ENCODE measurements around the gene OR6K6.

The OR6K6 gene

GRCh38 chr1:158754420-158754819 is at the start of gene OR6K6:
TSS of gene OR6K6 (plus strand) at chr1:158754720. CDS start at chr1:158754888, 168 bp downstream.
- no peak for DNase-seq (ENCODE audit: low read depth)

- no peak for DNase-seq (ENCODE audit: low read depth)
Measured at GRCh38 chr1:158706096-158706495, 48.4 kb upstream of the OR6K6 start.

- no peak for DNase-seq (ENCODE audit: low read depth)
Measured at GRCh38 chr1:158711098-158711497, 43.4 kb upstream of the OR6K6 start.

GRCh38 chr1:158714754-158715153 is 39.8 kb upstream of the OR6K6 start:
- no peak for DNase-seq (ENCODE audit: low read depth)

GRCh38 chr1:158716335-158716734 is 38.2 kb upstream of the OR6K6 start:
- DNase-seq (ENCODE audit: low read depth): no peak

- no peak for DNase-seq (ENCODE audit: low read depth)
Measured at GRCh38 chr1:158717344-158717743, 37.2 kb upstream of the OR6K6 start.

- DNase-seq (ENCODE audit: low read depth): no peak
Measured at GRCh38 chr1:158719664-158720063, 34.9 kb upstream of the OR6K6 start.

- no peak for DNase-seq (ENCODE audit: low read depth)
Measured at GRCh38 chr1:158720620-158721019, 33.9 kb upstream of the OR6K6 start, which contains the start of gene OR6K3. TSS of gene OR6K3 (minus strand) at chr1:158720720. CDS start at chr1:158718115, 2,605 bp downstream.

GRCh38 chr1:158724442-158724841 is 30.1 kb upstream of the OR6K6 start:
- DNase-seq (ENCODE audit: low read depth): no peak

- DNase-seq (ENCODE audit: low read depth): no peak
Measured at GRCh38 chr1:158728510-158729225, 25.9 kb upstream of the OR6K6 start.

- DNase-seq (ENCODE audit: low read depth): no peak
Measured at GRCh38 chr1:158730453-158730852, 24.1 kb upstream of the OR6K6 start.

- DNase-seq (ENCODE audit: low read depth): no peak
Measured at GRCh38 chr1:158731707-158732106, 22.8 kb upstream of the OR6K6 start.

GRCh38 chr1:158732524-158732923 is 22.0 kb upstream of the OR6K6 start:
- DNase-seq (ENCODE audit: low read depth): no peak

- DNase-seq (ENCODE audit: low read depth): no peak
Measured at GRCh38 chr1:158735848-158736247, 18.7 kb upstream of the OR6K6 start.

GRCh38 chr1:158752155-158752712 is 2.3 kb upstream of the OR6K6 start:
- no peak for DNase-seq (ENCODE audit: low read depth)

GRCh38 chr1:158771950-158772866 is 17.7 kb downstream of the OR6K6 start, which contains the start of gene OR6N1:
TSS of gene OR6N1 (minus strand) at chr1:158772195. CDS start at chr1:158766682, 5,513 bp downstream.
- DNase-seq (ENCODE audit: low read depth): no peak

- no peak for DNase-seq (ENCODE audit: low read depth)
Measured at GRCh38 chr1:158781104-158781503, 26.6 kb downstream of the OR6K6 start, which contains the start of gene OR6N2. TSS of gene OR6N2 (minus strand) at chr1:158781204. CDS start at chr1:158777635, 3,569 bp downstream.

GRCh38 chr1:158793604-158794003 is 39.1 kb downstream of the OR6K6 start:
- DNase-seq (ENCODE audit: low read depth): no peak

- DNase-seq (ENCODE audit: low read depth): no peak
Measured at GRCh38 chr1:158794247-158794646, 39.7 kb downstream of the OR6K6 start.

- no peak for DNase-seq (ENCODE audit: low read depth)
Measured at GRCh38 chr1:158798531-158798930, 44.0 kb downstream of the OR6K6 start.

- DNase-seq (ENCODE audit: low read depth): no peak
Measured at GRCh38 chr1:158799689-158800088, 45.2 kb downstream of the OR6K6 start.

- no peak for DNase-seq (ENCODE audit: low read depth)
Measured at GRCh38 chr1:158800526-158800925, 46.0 kb downstream of the OR6K6 start.

All from HS-5 (cell line).